ENCODE measurements around the gene PIK3R2. TPM values are rescaled to one million over a fixed set of nuclear protein-coding genes. Genes with fewer than 3 reads are reported as not detected.
A peak's percentile ranks its signal among the peaks of the same experiment; 100 is the strongest.

Gene PIK3R2
- total and polyA plus RNA-seq, 2 experiments from 2014 or later: 8.5 to 66.6 TPM

DNA sequence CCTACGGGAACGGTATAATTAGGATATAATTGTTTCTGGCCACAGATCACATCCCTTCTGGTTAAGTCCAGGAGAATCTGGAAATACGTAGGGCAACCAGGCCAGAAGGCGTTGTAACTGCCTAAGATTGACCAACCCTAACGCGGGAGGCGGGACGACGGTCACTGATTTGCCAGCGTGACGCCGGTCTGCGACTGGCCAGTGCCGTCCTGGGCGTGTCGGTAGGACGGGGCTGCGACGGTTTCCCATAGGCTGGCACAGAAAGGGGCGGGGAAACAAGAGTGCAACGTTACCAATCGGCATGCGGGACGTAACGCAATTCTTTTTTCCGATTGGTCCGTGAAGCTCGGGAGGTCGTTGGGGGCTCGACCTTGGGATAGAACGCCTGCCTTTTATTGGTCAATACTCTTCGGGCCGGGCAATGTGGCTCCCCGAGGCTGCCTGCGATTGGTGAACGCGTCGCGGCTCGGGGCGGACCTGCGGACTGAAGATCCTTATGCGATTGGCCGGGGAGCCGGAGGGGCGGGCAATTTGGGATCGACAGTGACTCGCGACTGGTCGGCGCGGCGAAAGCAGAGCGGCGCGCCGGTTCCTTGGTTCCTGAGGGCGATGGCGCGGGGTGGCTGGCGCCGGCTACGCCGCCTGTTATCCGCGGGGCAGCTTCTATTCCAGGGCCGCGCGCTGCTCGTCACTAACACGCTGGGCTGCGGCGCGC, 39.9 kb downstream of the PIK3R2 start, which contains the start of gene MPV17L2:
Gene MPV17L2, plus strand, starts transcription at position 546 of the 715 bp plus-strand sequence. Its CDS starts 64 bp downstream, at position 610.
- peaks cover 18% of the 10 kb centered on the region for H3K27me3 Mint-ChIP-seq (ENCODE audit: insufficient read depth, low read depth, poor library complexity)
- H3K4me1 Mint-ChIP-seq: peaks cover 18% of the 10 kb centered on the region; the same call in 2 of the 3 replicates
- H3K36me3 ChIP-seq (ENCODE audit: insufficient read depth): no peaks in the 10 kb centered on the region
- H3K27ac Mint-ChIP-seq: peak within 1 kb of the TSS; percentile 93
- H3K9me2 ChIP-seq (ENCODE audit: insufficient read depth): no peaks in the 10 kb centered on the region
- peaks cover 11% of the 10 kb centered on the region; the same call in 1 of the 2 replicates for H3K4me1 ChIP-seq (ENCODE audit: insufficient read depth)
- H3K36me3 Mint-ChIP-seq (ENCODE audit: low read depth): peaks cover 11% of the 10 kb centered on the region; the same call in 2 of the 3 replicates
- H3F3A ChIP-seq (replicated peaks; ENCODE audit: low read depth): peaks cover 19% of the 10 kb centered on the region; the same call in 1 of the 2 replicates
- peaks cover 15% of the 10 kb centered on the region for H4K20me1 ChIP-seq (replicated peaks; ENCODE audit: insufficient read depth)
- H3K27me3 ChIP-seq (ENCODE audit: insufficient read depth): no peaks in the 10 kb centered on the region
- DNase-seq (ENCODE audit: low spot score) (peak; percentile 100), ATAC-seq (peak; percentile 91)
- peak within 1 kb of the TSS; percentile 96 for H3K4me3 ChIP-seq
- H3K9me3 Mint-ChIP-seq: peaks cover 4% of the 10 kb centered on the region; the same call in 1 of the 3 replicates
- peak within 1 kb of the TSS; percentile 95 for H3K4me2 ChIP-seq
- H3K4me3 Mint-ChIP-seq: peak within 1 kb of the TSS; percentile 89
- H2AFZ ChIP-seq: no peak within 1 kb of the TSS
- H3K27ac ChIP-seq (ENCODE audit: low read depth): peak within 1 kb of the TSS; percentile 68
- peaks cover 6% of the 10 kb centered on the region for H3K79me2 ChIP-seq (replicated peaks; ENCODE audit: insufficient read depth)
- TF ChIP-seq, protein P1, sequence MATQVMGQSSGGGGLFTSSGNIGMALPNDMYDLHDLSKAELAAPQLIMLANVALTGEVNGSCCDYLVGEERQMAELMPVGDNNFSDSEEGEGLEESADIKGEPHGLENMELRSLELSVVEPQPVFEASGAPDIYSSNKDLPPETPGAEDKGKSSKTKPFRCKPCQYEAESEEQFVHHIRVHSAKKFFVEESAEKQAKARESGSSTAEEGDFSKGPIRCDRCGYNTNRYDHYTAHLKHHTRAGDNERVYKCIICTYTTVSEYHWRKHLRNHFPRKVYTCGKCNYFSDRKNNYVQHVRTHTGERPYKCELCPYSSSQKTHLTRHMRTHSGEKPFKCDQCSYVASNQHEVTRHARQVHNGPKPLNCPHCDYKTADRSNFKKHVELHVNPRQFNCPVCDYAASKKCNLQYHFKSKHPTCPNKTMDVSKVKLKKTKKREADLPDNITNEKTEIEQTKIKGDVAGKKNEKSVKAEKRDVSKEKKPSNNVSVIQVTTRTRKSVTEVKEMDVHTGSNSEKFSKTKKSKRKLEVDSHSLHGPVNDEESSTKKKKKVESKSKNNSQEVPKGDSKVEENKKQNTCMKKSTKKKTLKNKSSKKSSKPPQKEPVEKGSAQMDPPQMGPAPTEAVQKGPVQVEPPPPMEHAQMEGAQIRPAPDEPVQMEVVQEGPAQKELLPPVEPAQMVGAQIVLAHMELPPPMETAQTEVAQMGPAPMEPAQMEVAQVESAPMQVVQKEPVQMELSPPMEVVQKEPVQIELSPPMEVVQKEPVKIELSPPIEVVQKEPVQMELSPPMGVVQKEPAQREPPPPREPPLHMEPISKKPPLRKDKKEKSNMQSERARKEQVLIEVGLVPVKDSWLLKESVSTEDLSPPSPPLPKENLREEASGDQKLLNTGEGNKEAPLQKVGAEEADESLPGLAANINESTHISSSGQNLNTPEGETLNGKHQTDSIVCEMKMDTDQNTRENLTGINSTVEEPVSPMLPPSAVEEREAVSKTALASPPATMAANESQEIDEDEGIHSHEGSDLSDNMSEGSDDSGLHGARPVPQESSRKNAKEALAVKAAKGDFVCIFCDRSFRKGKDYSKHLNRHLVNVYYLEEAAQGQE (IDR thresholded peaks at IDR 0.05; ENCODE audit: unreplicated experiment): no peak
- TF ChIP-seq EZH2 (IDR thresholded peaks at IDR 0.05; ENCODE audit: low read depth, unreplicated experiment) (no peak), NANOG (IDR thresholded peaks at IDR 0.05; ENCODE audit: borderline replicate concordance) (no peak), CREB1 (CRISPR knock-in tag; IDR thresholded peaks at IDR 0.05; ENCODE audit: low read depth) (peak; percentile 88), POLR2AphosphoS5 (IDR thresholded peaks at IDR 0.05; ENCODE audit: low read depth) (peak; percentile 75)
- TF ChIP-seq, protein P2, sequence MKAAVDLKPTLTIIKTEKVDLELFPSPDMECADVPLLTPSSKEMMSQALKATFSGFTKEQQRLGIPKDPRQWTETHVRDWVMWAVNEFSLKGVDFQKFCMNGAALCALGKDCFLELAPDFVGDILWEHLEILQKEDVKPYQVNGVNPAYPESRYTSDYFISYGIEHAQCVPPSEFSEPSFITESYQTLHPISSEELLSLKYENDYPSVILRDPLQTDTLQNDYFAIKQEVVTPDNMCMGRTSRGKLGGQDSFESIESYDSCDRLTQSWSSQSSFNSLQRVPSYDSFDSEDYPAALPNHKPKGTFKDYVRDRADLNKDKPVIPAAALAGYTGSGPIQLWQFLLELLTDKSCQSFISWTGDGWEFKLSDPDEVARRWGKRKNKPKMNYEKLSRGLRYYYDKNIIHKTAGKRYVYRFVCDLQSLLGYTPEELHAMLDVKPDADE (IDR thresholded peaks at IDR 0.05): no peak

DNA sequence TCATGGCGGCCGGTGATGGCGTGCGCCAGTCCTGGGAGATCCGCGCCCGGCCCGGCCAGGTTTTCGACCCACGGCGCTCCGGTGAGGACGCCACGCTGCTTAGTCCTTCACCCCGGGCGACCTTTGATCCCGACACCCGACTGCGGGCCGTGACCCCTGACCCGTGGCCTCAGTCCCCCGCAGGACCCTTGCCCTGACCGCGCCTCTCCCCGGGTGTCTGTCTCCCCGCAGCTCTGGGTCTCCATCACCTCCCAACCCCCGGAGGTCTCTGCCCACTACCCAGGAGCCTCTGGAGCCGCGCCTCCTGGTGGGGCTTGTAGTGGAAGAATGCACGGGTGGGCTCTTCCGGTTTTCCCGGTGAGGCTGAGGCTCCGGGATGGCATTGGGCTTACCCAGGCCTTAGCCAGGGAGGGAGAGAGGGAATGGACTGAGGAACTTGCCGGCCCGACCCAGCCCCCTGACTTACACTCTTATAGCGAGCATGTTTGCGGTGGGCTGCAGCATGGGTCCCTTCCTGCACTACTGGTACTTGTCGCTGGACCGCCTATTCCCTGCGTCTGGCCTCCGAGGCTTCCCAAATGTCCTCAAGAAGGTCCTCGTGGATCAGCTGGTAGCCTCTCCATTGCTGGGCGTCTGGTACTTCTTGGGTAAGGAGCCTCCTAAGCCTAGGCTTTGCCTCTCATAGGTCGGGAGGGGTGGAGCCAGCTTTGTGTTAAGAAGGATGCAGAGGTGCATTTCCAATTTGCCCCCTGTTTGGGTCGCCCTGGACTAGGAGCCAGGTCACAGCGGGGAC, 40.6 kb downstream of the PIK3R2 start:
- peak overlapping the region; percentile 96 for H3K4me3 ChIP-seq
- H3K27ac ChIP-seq (ENCODE audit: low read depth): no peak overlapping the region
- Mint-ChIP-seq H3K27me3 (ENCODE audit: insufficient read depth, low read depth, poor library complexity) (peaks cover 18% of the 10 kb centered on the region), H3K4me3 (peak overlapping the region; percentile 89), H3K4me1 (peaks cover 18% of the 10 kb centered on the region; the same call in 2 of the 3 replicates), H3K27ac (peak overlapping the region; percentile 93), H3K36me3 (ENCODE audit: low read depth) (peaks cover 19% of the 10 kb centered on the region), H3K9me3 (peaks cover 4% of the 10 kb centered on the region; the same call in 1 of the 3 replicates)
- H2AFZ ChIP-seq: no peak overlapping the region
- no peaks in the 10 kb centered on the region for H3K9me2 ChIP-seq (ENCODE audit: insufficient read depth)
- H3K36me3 ChIP-seq (ENCODE audit: insufficient read depth): no peaks in the 10 kb centered on the region
- DNase-seq (ENCODE audit: low spot score) (no peak), ATAC-seq (peak; percentile 2)
- peaks cover 19% of the 10 kb centered on the region; the same call in 1 of the 2 replicates for H3F3A ChIP-seq (replicated peaks; ENCODE audit: low read depth)
- peaks cover 6% of the 10 kb centered on the region for H3K79me2 ChIP-seq (replicated peaks; ENCODE audit: insufficient read depth)
- H3K27me3 ChIP-seq (ENCODE audit: insufficient read depth): no peaks in the 10 kb centered on the region
- peak overlapping the region; percentile 95 for H3K4me2 ChIP-seq
- peaks cover 11% of the 10 kb centered on the region; the same call in 1 of the 2 replicates for H3K4me1 ChIP-seq (ENCODE audit: insufficient read depth)
- peaks cover 15% of the 10 kb centered on the region for H4K20me1 ChIP-seq (replicated peaks; ENCODE audit: insufficient read depth)
- TF ChIP-seq ZNF331 (CRISPR knock-in tag; IDR thresholded peaks at IDR 0.05; ENCODE audit: low read depth): no peak
- no peak for TF ChIP-seq ZNF114 (CRISPR knock-in tag; IDR thresholded peaks at IDR 0.05)
- TF ChIP-seq, protein P3, sequence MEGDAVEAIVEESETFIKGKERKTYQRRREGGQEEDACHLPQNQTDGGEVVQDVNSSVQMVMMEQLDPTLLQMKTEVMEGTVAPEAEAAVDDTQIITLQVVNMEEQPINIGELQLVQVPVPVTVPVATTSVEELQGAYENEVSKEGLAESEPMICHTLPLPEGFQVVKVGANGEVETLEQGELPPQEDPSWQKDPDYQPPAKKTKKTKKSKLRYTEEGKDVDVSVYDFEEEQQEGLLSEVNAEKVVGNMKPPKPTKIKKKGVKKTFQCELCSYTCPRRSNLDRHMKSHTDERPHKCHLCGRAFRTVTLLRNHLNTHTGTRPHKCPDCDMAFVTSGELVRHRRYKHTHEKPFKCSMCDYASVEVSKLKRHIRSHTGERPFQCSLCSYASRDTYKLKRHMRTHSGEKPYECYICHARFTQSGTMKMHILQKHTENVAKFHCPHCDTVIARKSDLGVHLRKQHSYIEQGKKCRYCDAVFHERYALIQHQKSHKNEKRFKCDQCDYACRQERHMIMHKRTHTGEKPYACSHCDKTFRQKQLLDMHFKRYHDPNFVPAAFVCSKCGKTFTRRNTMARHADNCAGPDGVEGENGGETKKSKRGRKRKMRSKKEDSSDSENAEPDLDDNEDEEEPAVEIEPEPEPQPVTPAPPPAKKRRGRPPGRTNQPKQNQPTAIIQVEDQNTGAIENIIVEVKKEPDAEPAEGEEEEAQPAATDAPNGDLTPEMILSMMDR (conservative IDR thresholded peaks at IDR 0.05; ENCODE audit: low read depth in 2 of 2): no peak
- TF ChIP-seq POLR2AphosphoS5 (IDR thresholded peaks at IDR 0.05; ENCODE audit: low read depth): no peak
- no peak for TF ChIP-seq JUNB (IDR thresholded peaks at IDR 0.05; ENCODE audit: unreplicated experiment)
- no peak for TF ChIP-seq STAT1 (IDR thresholded peaks at IDR 0.05; ENCODE audit: unreplicated experiment)
- no peak for TF ChIP-seq NANOG (IDR thresholded peaks at IDR 0.05; ENCODE audit: borderline replicate concordance)
- no peak for TF ChIP-seq CREB1 (CRISPR knock-in tag; IDR thresholded peaks at IDR 0.05; ENCODE audit: low read depth)
- TF ChIP-seq, protein P2 (IDR thresholded peaks at IDR 0.05): no peak

Data from GM23338 (cell line).